Stomach smooth muscle (tissue), 2 donors: Measurements from ENCODE around the gene MDFIC.

Experiments
- H3K27ac ChIP-seq: one replicate; pipeline ENCODE4 v1.7.0; 2013; ENCODE audit warnings: mild to moderate bottlenecking, low read length, inconsistent platforms
- H3K27me3 ChIP-seq, 2 donors: one replicate each; pipeline ENCODE4 v1.7.0; 2013; ENCODE audit warnings: low read length in 2 of 2; ENCODE audit not compliant: insufficient read depth in 2 of 2, control insufficient read depth in 1 of 2
- H3K36me3 ChIP-seq, 2 donors: one replicate each; pipeline ENCODE4 v1.7.0; 2013; ENCODE audit warnings: low read length in 2 of 2; ENCODE audit not compliant: control insufficient read depth in 2 of 2, insufficient read depth in 2 of 2
- H3K4me1 ChIP-seq: one replicate; pipeline ENCODE4 v1.7.0; 2013; ENCODE audit warnings: low read length; ENCODE audit not compliant: control insufficient read depth, insufficient read depth
- H3K4me3 ChIP-seq, 2 donors: one replicate each; pipeline ENCODE4 v1.7.0; 2013; ENCODE audit warnings: low read length in 2 of 2
- H3K9ac ChIP-seq, 2 donors: one replicate each; pipeline ENCODE4 v1.7.0; 2013; ENCODE audit warnings: low read length in 2 of 2, mild to moderate bottlenecking in 1 of 2
- H3K9me3 ChIP-seq, 2 donors: one replicate each; pipeline ENCODE4 v1.7.0; 2013; ENCODE audit warnings: low read length in 2 of 2; ENCODE audit not compliant: control insufficient read depth in 2 of 2
- donor health status: healthy.
- donor health status: Pancreatic carcinoma.

MDFIC gene

GRCh38 chr7:114973147-114973546, 51.3 kb downstream of the MDFIC start:
- H3K27ac ChIP-seq = no peak overlapping the region
- peaks cover 3% of the 10 kb centered on the region for H3K4me1 ChIP-seq
- no peaks in the 10 kb centered on the region for H3K9me3 ChIP-seq
- H3K4me3 ChIP-seq = no peak overlapping the region
- H3K27me3 ChIP-seq = no peaks in the 10 kb centered on the region
- no peak overlapping the region for H3K9ac ChIP-seq
- H3K36me3 ChIP-seq = peaks cover 0 to 3% of the 10 kb centered on the region in 2 donors

- peaks cover 3% of the 10 kb centered on the region for H3K4me1 ChIP-seq
- no peaks in the 10 kb centered on the region for H3K27me3 ChIP-seq
- H3K4me3 ChIP-seq = no peak overlapping the region
- H3K36me3 ChIP-seq = peaks cover 0 to 3% of the 10 kb centered on the region in 2 donors
- H3K27ac ChIP-seq = no peak overlapping the region
- no peaks in the 10 kb centered on the region for H3K9me3 ChIP-seq
- H3K9ac ChIP-seq = no peak overlapping the region
Measured at GRCh38 chr7:114975401-114975800, 53.5 kb downstream of the MDFIC start.

GRCh38 chr7:114976666-114977065, 54.8 kb downstream of the MDFIC start:
- H3K4me1 ChIP-seq = peaks cover 3% of the 10 kb centered on the region
- H3K36me3 ChIP-seq = peaks cover 0 to 3% of the 10 kb centered on the region in 2 donors
- no peaks in the 10 kb centered on the region for H3K27me3 ChIP-seq
- no peak overlapping the region for H3K4me3 ChIP-seq
- no peak overlapping the region for H3K27ac ChIP-seq
- no peak overlapping the region for H3K9ac ChIP-seq
- H3K9me3 ChIP-seq = no peaks in the 10 kb centered on the region

- Histone ChIP-seq H3K4me1 (peaks cover 3% of the 10 kb centered on the region), H3K9me3 (no peaks in the 10 kb centered on the region), H3K27me3 (no peaks in the 10 kb centered on the region), H3K9ac (no peak overlapping the region), H3K36me3 (peaks cover 0 to 3% of the 10 kb centered on the region in 2 donors), H3K27ac (no peak overlapping the region), H3K4me3 (no peak overlapping the region)
Measured at GRCh38 chr7:114977277-114977676, 55.4 kb downstream of the MDFIC start.

- no peaks in the 10 kb centered on the region for H3K9me3 ChIP-seq
- H3K4me1 ChIP-seq = no peaks in the 10 kb centered on the region
Measured at GRCh38 chr7:114979388-114979787, 57.5 kb downstream of the MDFIC start.

GRCh38 chr7:114979803-114980507, 58.1 kb downstream of the MDFIC start:
- Histone ChIP-seq H3K36me3 (peaks cover 0 to 3% of the 10 kb centered on the region in 2 donors), H3K9ac (no peak overlapping the region), H3K27ac (no peak overlapping the region), H3K27me3 (no peaks in the 10 kb centered on the region), H3K4me3 (no peak overlapping the region), H3K9me3 (no peaks in the 10 kb centered on the region), H3K4me1 (no peaks in the 10 kb centered on the region)

More at GRCh38 chr7:114979388-114979787, 57.5 kb downstream of the MDFIC start:
- Histone ChIP-seq H3K27me3 (no peaks in the 10 kb centered on the region), H3K27ac (no peak overlapping the region), H3K4me3 (no peak overlapping the region), H3K9ac (no peak overlapping the region), H3K36me3 (peaks cover 0 to 3% of the 10 kb centered on the region in 2 donors)

- no peaks in the 10 kb centered on the region for H3K27me3 ChIP-seq
- peaks cover 0 to 3% of the 10 kb centered on the region in 2 donors for H3K36me3 ChIP-seq
- H3K27ac ChIP-seq = no peak overlapping the region
- H3K9ac ChIP-seq = no peak overlapping the region
- no peaks in the 10 kb centered on the region for H3K9me3 ChIP-seq
- no peaks in the 10 kb centered on the region for H3K4me1 ChIP-seq
- H3K4me3 ChIP-seq = no peak overlapping the region
Measured at GRCh38 chr7:114981323-114981722, 59.4 kb downstream of the MDFIC start.

- no peak overlapping the region for H3K9ac ChIP-seq
- H3K4me3 ChIP-seq = no peak overlapping the region
- H3K4me1 ChIP-seq = peaks cover 2% of the 10 kb centered on the region
- no peak overlapping the region for H3K27ac ChIP-seq
- no peaks in the 10 kb centered on the region for H3K27me3 ChIP-seq
- no peaks in the 10 kb centered on the region for H3K9me3 ChIP-seq
- H3K36me3 ChIP-seq = no peaks in the 10 kb centered on the region
Measured at GRCh38 chr7:114985116-114985715, 63.3 kb downstream of the MDFIC start.

- Histone ChIP-seq H3K27me3 (no peaks in the 10 kb centered on the region), H3K4me3 (no peak overlapping the region), H3K4me1 (peaks cover 2% of the 10 kb centered on the region), H3K36me3 (no peaks in the 10 kb centered on the region), H3K9ac (no peak overlapping the region), H3K9me3 (no peaks in the 10 kb centered on the region), H3K27ac (no peak overlapping the region)
Measured at GRCh38 chr7:114986190-114987180, 64.6 kb downstream of the MDFIC start.

GRCh38 chr7:114988026-114988425, 66.1 kb downstream of the MDFIC start:
- no peaks in the 10 kb centered on the region for H3K36me3 ChIP-seq
- H3K27me3 ChIP-seq = no peaks in the 10 kb centered on the region
- no peak overlapping the region for H3K4me3 ChIP-seq
- H3K4me1 ChIP-seq = peaks cover 2% of the 10 kb centered on the region
- H3K9me3 ChIP-seq = no peaks in the 10 kb centered on the region
- H3K9ac ChIP-seq = no peak overlapping the region
- H3K27ac ChIP-seq = no peak overlapping the region
